D721Med (cell line): Measurements from ENCODE around the gene PCDH9.

Experiments used
- DNase-seq: peaks from one replicate; pipeline ENCODE4 v3.0.0; 2011; ENCODE audit warnings: low spot score; ENCODE audit not compliant: insufficient read length
- FAIRE-seq: peaks from 2 replicates; lab custom pipeline; 2011; peaks lifted over from hg19 to GRCh38; lab: Jason Lieb, UNC
- CTCF ChIP-seq: IDR thresholded peaks from 2 replicates; pipeline ENCODE4 v1.5.1; 2012; ENCODE audit warnings: mild to moderate bottlenecking, control low read depth; ENCODE audit not compliant: insufficient read depth; ENCODE audit errors: missing control alignments

The PCDH9 gene

GRCh38 chr13:67192751-67193150 lies 37.4 kb downstream of the PCDH9 start:
- DNase-seq = no peak
- no peak for FAIRE-seq
- TF ChIP-seq CTCF = no peak

GRCh38 chr13:67186995-67187569 lies 43.1 kb downstream of the PCDH9 start:
- TF ChIP-seq CTCF = no peak
- FAIRE-seq = no peak
- no peak for DNase-seq

- DNase-seq (no peak), FAIRE-seq (no peak)
- TF ChIP-seq CTCF = no peak
Observed at GRCh38 chr13:67184247-67184646, 45.9 kb downstream of the PCDH9 start.

GRCh38 chr13:67183151-67183550 lies 47.0 kb downstream of the PCDH9 start:
- TF ChIP-seq CTCF = no peak
- FAIRE-seq (peak; percentile 29), DNase-seq (no peak)

GRCh38 chr13:67175836-67176459 lies 54.2 kb downstream of the PCDH9 start:
- DNase-seq (no peak), FAIRE-seq (no peak)
- TF ChIP-seq CTCF = no peak

- TF ChIP-seq CTCF = no peak
- no peak for FAIRE-seq
- DNase-seq = no peak
Observed at GRCh38 chr13:67168384-67168783, 61.8 kb downstream of the PCDH9 start.

GRCh38 chr13:67167420-67167819 lies 62.7 kb downstream of the PCDH9 start:
- DNase-seq (no peak), FAIRE-seq (no peak)
- TF ChIP-seq CTCF = no peak
